K562 (cell line): ENCODE data around the gene NEK3. TPM values are rescaled to one million over a fixed set of nuclear protein-coding genes. Genes with fewer than 3 reads are reported as not detected.

ENCODE experiments used
- ATAC-seq: fragments of 200-7000 bp; cut with Tn5 transposase; 3 replicates; pipeline ENCODE4 v1.9.1; 2020; ENCODE audit warnings: moderate library complexity
- BruUV-seq: library from RNA; stranded (reverse); fragments of 400-500 nt; replicated peaks from 2 replicates; lab custom pipeline; 2021; lab: Mats Ljungman, UMichigan
- CTCF ChIA-PET: fragments of 300-600 bp; formaldehyde crosslinking; extraction: SDS; loops from one replicate; lab custom pipeline; 2021; ENCODE audit warnings: low intra/inter-chr PET ratio; lab: Yijun Ruan, JAX
- POLR2A ChIA-PET: fragments of 300-600, 350-650 bp; sonication (Branson Sonifier 250); formaldehyde crosslinking; extraction: SDS; loops from one replicate; lab custom pipeline; 2021; ENCODE audit warnings: antibody characterized with exemption, inconsistent platforms; lab: Yijun Ruan, JAX
- DNase-seq, 4 experiments: peaks; one replicate each; pipeline versions ENCODE4 v3.0.0 to v3.0.0-alpha.2; 2011 to 2018; ENCODE audit warnings: low spot score in 3 of 4, mixed read lengths in 3 of 4; ENCODE audit errors: extremely low read depth in 1 of 4
- FAIRE-seq: peaks from 2 replicates; lab custom pipeline; 2011; peaks lifted over from hg19 to GRCh38; lab: Jason Lieb, UNC
- H2AFZ ChIP-seq: 2 replicates; pipeline ENCODE4 v1.6.0; 2011; ENCODE audit warnings: low read depth, low read length, control low read depth, inconsistent platforms
- H3K27ac ChIP-seq: fragments of 200-600 bp; 3 replicates; pipeline ENCODE4 v1.8.0; 2011; ENCODE audit warnings: low read depth, mild to moderate bottlenecking, control low read depth, inconsistent platforms, low read length, moderate library complexity, mixed read lengths; ENCODE audit errors: extremely low read depth
- H3K27me3 ChIP-seq, 2 experiments: fragments of 300-600 bp in 1 of 2; 2 replicates in 1 of 2; 3 replicates in 1 of 2; pipeline versions ENCODE4 v1.6.0 to v1.8.0; 2011; ENCODE audit warnings: inconsistent platforms in 2 of 2, low read length in 2 of 2, mild to moderate bottlenecking in 1 of 2, mixed read lengths in 1 of 2, moderate library complexity in 1 of 2; ENCODE audit not compliant: control insufficient read depth in 2 of 2, insufficient read depth in 2 of 2
- H3K36me3 ChIP-seq: fragments of 300-600 bp; 3 replicates; pipeline ENCODE4 v1.8.0; 2011; ENCODE audit warnings: mild to moderate bottlenecking, low read length, inconsistent platforms; ENCODE audit not compliant: control insufficient read depth, insufficient read depth
- H3K4me1 ChIP-seq, 2 experiments: fragments of 200-600 bp in 1 of 2; replicated peaks in 1 of 2; 2 replicates in 1 of 2; 3 replicates in 1 of 2; pipeline versions ENCODE4 v1.5.1 to v1.8.0; 2011; ENCODE audit warnings: inconsistent platforms in 2 of 2, low read length in 2 of 2, mild to moderate bottlenecking in 1 of 2, mixed read lengths in 1 of 2, moderate library complexity in 1 of 2; ENCODE audit not compliant: control insufficient read depth in 2 of 2, insufficient read depth in 2 of 2
- H3K4me2 ChIP-seq: 2 replicates; pipeline ENCODE4 v1.6.1; 2011; ENCODE audit warnings: low read length, control low read depth, inconsistent platforms, mixed read lengths; ENCODE audit not compliant: insufficient read depth
- H3K4me3 ChIP-seq: fragments of 200-600 bp; sonication (generic), shearing (Covaris generic); 2 replicates; pipeline ENCODE4 v1.5.1; 2016; ENCODE audit warnings: control low read depth, inconsistent platforms
- H3K79me2 ChIP-seq: fragments of 200-600 bp; 3 replicates; pipeline ENCODE4 v1.8.0; 2011; ENCODE audit warnings: low read length, inconsistent platforms; ENCODE audit not compliant: control insufficient read depth, insufficient read depth
- H3K9ac ChIP-seq, 2 experiments: 2 replicates each; pipeline versions ENCODE4 v1.6.0 to v1.6.1; 2011; ENCODE audit warnings: low read depth in 2 of 2, low read length in 2 of 2, control low read depth in 1 of 2, inconsistent platforms in 1 of 2, mild to moderate bottlenecking in 1 of 2, mixed read lengths in 1 of 2; ENCODE audit not compliant: insufficient read depth in 1 of 2
- H3K9me1 ChIP-seq: one replicate; pipeline ENCODE4 v1.6.0; 2011; ENCODE audit warnings: inconsistent platforms, mild to moderate bottlenecking, low read length, moderate library complexity; ENCODE audit not compliant: control insufficient read depth, insufficient read depth
- H3K9me3 ChIP-seq: replicated peaks from 2 replicates; pipeline ENCODE4 v1.5.1; 2011; ENCODE audit warnings: low read depth, low read length, inconsistent platforms; ENCODE audit not compliant: control insufficient read depth, insufficient read depth
- H4K20me1 ChIP-seq: replicated peaks from 2 replicates; pipeline ENCODE4 v1.6.1; 2011; ENCODE audit warnings: low read length, inconsistent platforms, mixed read lengths; ENCODE audit not compliant: control insufficient read depth, insufficient read depth
- ARID4B ChIP-seq: sonication (generic); formaldehyde crosslinking; IDR thresholded peaks from 2 replicates; pipeline ENCODE4 v1.8.0; 2022; ENCODE audit warnings: mild to moderate bottlenecking, missing genetic modification reagents
- C11orf30 ChIP-seq: fragments of 450-650 bp; IDR thresholded peaks from 2 replicates; pipeline ENCODE4 v1.6.1; 2016; ENCODE audit warnings: low read depth, mild to moderate bottlenecking
- E2F5 ChIP-seq: sonication (generic); formaldehyde crosslinking; IDR thresholded peaks from 2 replicates; pipeline ENCODE4 v1.8.0; 2022; ENCODE audit warnings: mild to moderate bottlenecking, missing genetic modification reagents
- PCBP1 ChIP-seq: fragments of 200-400 bp; formaldehyde crosslinking; IDR thresholded peaks from 2 replicates; pipeline ENCODE4 v1.6.1; 2018; ENCODE audit warnings: mild to moderate bottlenecking, low read depth, low read length; ENCODE audit not compliant: poor library complexity, severe bottlenecking
- POLR2B ChIP-seq: fragments of 450-650 bp; IDR thresholded peaks from 2 replicates; pipeline ENCODE4 v1.6.1; 2018; ENCODE audit warnings: low read depth; ENCODE audit not compliant: partially characterized antibody
- PPARD ChIP-seq: fragments of 250-450 bp; sonication (Bioruptor Pico); IDR thresholded peaks from 2 replicates; pipeline ENCODE4 v1.8.0; 2022; ENCODE audit warnings: inconsistent platforms, mild to moderate bottlenecking, moderate library complexity
- PYGO2 ChIP-seq: fragments of 450-650 bp; IDR thresholded peaks from 2 replicates; pipeline ENCODE4 v1.6.1; 2016; ENCODE audit warnings: mild to moderate bottlenecking, missing genetic modification characterization, moderate library complexity, missing compliant biosample characterization
- RBM39 ChIP-seq: fragments of 200-400 bp; formaldehyde crosslinking; optimal IDR thresholded peaks from 2 replicates; pipeline ENCODE3; 2018; ENCODE audit warnings: low read depth, low read length
- RUNX1 ChIP-seq: sonication (generic); IDR thresholded peaks from 2 replicates; pipeline ENCODE4 v1.6.1; 2016; ENCODE audit warnings: antibody characterized with exemption, low read depth
- SIN3B ChIP-seq: fragments of 450-650 bp; IDR thresholded peaks from 2 replicates; pipeline ENCODE4 v1.6.1; 2017; ENCODE audit warnings: low read depth, mild to moderate bottlenecking, moderate library complexity
- ZNF316 ChIP-seq: fragments of 450-650 bp; IDR thresholded peaks from 2 replicates; pipeline ENCODE4 v1.6.1; 2016
- WGBS: fragments of 100-300 bp; shearing (Covaris generic); methylation state at CpG from one replicate; pipeline ENCODE4 v1.1.6; 2016; ENCODE audit warnings: low coverage, mixed read lengths; ENCODE audit not compliant: insufficient coverage; ENCODE audit errors: missing lambda C conversion rate; 5-methylcytosine and 5-hydroxymethylcytosine counted together
- in situ Hi-C: fragments of 300-500 bp; cut with MboI; formaldehyde crosslinking; loops from 4 replicates; pipeline ENCODE4 v1.15.0; 2018; ENCODE audit warnings: inconsistent platforms, mixed read lengths
- intact Hi-C: fragments of 100-400 bp; cut with micrococcal nuclease; formaldehyde crosslinking; loops from 2 replicates; pipeline ENCODE4 v1.14.2; 2022
- polyA plus RNA-seq, 8 experiments: library from polyadenylated mRNA; depleted of rRNA in 4 of 8; stranded (reverse) in 5 of 8; unstranded in 3 of 8; fragments of >200 nt; fragmentation: Nextera tagmentation in 2 of 8; fragmentation: Illumina TruSeq in 1 of 8; extraction: Ambion mirVana in 2 of 8; extraction: Trizol in 1 of 8; gene quantifications; 2 replicates each; pipeline versions ENCODE4 v1.2.1 to v1.2.3, GENCODE V29; 2011 to 2014; ENCODE audit warnings: inconsistent platforms in 1 of 8, missing spikeins in 1 of 8
- total RNA-seq, 7 experiments: library from RNA; depleted of rRNA in 6 of 7; stranded (reverse); fragments of >200 nt in 6 of 7; fragmentation: Illumina TruSeq in 2 of 7; extraction: Trizol in 2 of 7; gene quantifications; 2 replicates each; pipeline versions ENCODE4 v1.2.1 to v1.2.3, GENCODE V29; 2011 to 2021; ENCODE audit warnings: low replicate concordance in 1 of 7

The NEK3 gene
- total and polyA plus RNA-seq, 9 of the 15 experiments (the other 6 are each of a cell fraction or from before 2014, with no cell fraction given) = 6.2 to 11.0 (median 9.3) TPM

GRCh38 chr13:52092087-52092486, 67.3 kb downstream of the NEK3 start (continued):
- TF ChIP-seq PYGO2 = no peak

- Histone ChIP-seq H3K4me3 (no peak overlapping the region), H3K36me3 (no peaks in the 10 kb centered on the region), H3K9me3 (no peaks in the 10 kb centered on the region), H3K9me1 (no peaks in the 10 kb centered on the region), H3K79me2 (no peaks in the 10 kb centered on the region)
- BruUV-seq = no TSS peak
- FAIRE-seq (no peak), ATAC-seq (no peak)
- POLR2A ChIA-PET = no interaction called here
- 20% methylated on average over 2 of the region's 2 CpGs for WGBS
- CTCF ChIA-PET = no interaction called here
- in situ Hi-C loops = no loop called here
- TF ChIP-seq RBM39 (no peak), C11orf30 (peak; percentile 48; the same call in 1 of the 2 replicates), ZNF316 (peak; percentile 67)
- TF ChIP-seq, all 486 proteins: peak for 2
- Histone ChIP-seq H3K4me2 (no peak overlapping the region), H2AFZ (no peak overlapping the region), H3K27me3 (no peaks in the 10 kb centered on the region), H3K4me1 (no peaks in the 10 kb centered on the region), H4K20me1 (no peaks in the 10 kb centered on the region), H3K27ac (no peak overlapping the region), H3K9ac (no peak overlapping the region)
- DNase-seq = no peak
- intact Hi-C loops = no loop called here
Observed at GRCh38 chr13:52091473-52091872, 67.9 kb downstream of the NEK3 start.

GRCh38 chr13:52085421-52085820, 74.0 kb downstream of the NEK3 start:
- H3K79me2 ChIP-seq = no peaks in the 10 kb centered on the region
- no peaks in the 10 kb centered on the region for H4K20me1 ChIP-seq
- FAIRE-seq (no peak), DNase-seq (no peak), ATAC-seq (no peak)
- no peaks in the 10 kb centered on the region for H3K9me3 ChIP-seq
- no TSS peak for BruUV-seq
- no peak overlapping the region for H3K4me2 ChIP-seq
- ChIA-PET CTCF (no interaction called here), POLR2A (no interaction called here)
- H3K4me1 ChIP-seq = no peaks in the 10 kb centered on the region
- in situ Hi-C loops (no loop called here), intact Hi-C loops (no loop called here)
- H3K27ac ChIP-seq = no peak overlapping the region
- no peaks in the 10 kb centered on the region for H3K27me3 ChIP-seq
- 55% methylated on average over 2 of the region's 2 CpGs for WGBS
- no peaks in the 10 kb centered on the region for H3K36me3 ChIP-seq
- no peak overlapping the region for H3K4me3 ChIP-seq
- H2AFZ ChIP-seq = no peak overlapping the region
- H3K9ac ChIP-seq = no peak overlapping the region
- no peaks in the 10 kb centered on the region for H3K9me1 ChIP-seq
- no peak for TF ChIP-seq SIN3B
- no peak for TF ChIP-seq PPARD (CRISPR knock-in tag)
- no peak for TF ChIP-seq POLR2B
- TF ChIP-seq E2F5 (CRISPR knock-in tag) = no peak
- no peak for TF ChIP-seq RUNX1
- TF ChIP-seq ARID4B (CRISPR knock-in tag) = no peak
- no peak for TF ChIP-seq PCBP1
